GM12873 (cell line): ENCODE data around the gene FBXW4.
A peak's percentile ranks its signal among the peaks of the same experiment; 100 is the strongest.

Experiments used
- TF ChIP-seq, protein P1 (sequence below): IDR thresholded peaks from 2 replicates; pipeline ENCODE4 v1.5.1; 2012; ENCODE audit warnings: low read depth, mild to moderate bottlenecking, moderate library complexity, low read length, control low read depth; ENCODE audit not compliant: insufficient read depth; ENCODE audit errors: missing control alignments

Gene FBXW4

DNA sequence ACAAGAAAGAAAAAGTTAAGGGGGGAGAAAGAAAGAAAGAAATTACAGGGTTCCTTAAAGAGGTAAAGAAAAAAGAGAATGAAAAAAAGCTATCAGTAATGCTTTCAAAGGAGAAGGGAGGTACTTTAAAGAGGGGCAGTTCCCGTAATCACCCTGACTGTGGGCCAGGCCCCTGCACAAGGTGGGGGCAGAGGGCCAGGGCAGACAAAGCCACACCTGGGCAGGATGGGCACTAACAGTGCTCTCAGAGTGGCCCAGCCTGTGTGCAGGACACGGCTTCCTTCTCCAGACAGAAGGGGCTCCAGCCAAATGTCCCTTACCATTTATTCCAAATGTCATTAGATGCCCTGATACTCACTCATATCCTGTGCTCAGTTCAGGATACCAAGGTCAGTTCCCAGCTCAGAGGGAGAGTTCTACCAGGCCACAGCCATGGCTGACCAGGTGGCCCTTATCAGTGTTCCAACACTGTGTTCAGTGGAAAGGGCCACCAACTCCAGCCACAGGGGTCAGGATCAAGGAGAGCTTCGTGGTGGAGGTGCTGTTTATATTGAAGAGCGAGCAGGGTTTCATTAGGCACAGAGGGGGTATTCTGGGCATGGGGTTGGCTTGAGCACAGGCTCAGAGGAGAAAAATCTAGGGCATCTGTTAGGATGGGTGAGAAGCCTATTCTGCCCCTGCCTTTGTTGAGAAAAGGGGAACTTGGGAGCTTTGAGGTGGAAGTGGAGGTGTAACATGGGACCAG, 77.0 kb downstream of the FBXW4 start:
- TF ChIP-seq, protein P1, sequence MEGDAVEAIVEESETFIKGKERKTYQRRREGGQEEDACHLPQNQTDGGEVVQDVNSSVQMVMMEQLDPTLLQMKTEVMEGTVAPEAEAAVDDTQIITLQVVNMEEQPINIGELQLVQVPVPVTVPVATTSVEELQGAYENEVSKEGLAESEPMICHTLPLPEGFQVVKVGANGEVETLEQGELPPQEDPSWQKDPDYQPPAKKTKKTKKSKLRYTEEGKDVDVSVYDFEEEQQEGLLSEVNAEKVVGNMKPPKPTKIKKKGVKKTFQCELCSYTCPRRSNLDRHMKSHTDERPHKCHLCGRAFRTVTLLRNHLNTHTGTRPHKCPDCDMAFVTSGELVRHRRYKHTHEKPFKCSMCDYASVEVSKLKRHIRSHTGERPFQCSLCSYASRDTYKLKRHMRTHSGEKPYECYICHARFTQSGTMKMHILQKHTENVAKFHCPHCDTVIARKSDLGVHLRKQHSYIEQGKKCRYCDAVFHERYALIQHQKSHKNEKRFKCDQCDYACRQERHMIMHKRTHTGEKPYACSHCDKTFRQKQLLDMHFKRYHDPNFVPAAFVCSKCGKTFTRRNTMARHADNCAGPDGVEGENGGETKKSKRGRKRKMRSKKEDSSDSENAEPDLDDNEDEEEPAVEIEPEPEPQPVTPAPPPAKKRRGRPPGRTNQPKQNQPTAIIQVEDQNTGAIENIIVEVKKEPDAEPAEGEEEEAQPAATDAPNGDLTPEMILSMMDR, result no peak

DNA sequence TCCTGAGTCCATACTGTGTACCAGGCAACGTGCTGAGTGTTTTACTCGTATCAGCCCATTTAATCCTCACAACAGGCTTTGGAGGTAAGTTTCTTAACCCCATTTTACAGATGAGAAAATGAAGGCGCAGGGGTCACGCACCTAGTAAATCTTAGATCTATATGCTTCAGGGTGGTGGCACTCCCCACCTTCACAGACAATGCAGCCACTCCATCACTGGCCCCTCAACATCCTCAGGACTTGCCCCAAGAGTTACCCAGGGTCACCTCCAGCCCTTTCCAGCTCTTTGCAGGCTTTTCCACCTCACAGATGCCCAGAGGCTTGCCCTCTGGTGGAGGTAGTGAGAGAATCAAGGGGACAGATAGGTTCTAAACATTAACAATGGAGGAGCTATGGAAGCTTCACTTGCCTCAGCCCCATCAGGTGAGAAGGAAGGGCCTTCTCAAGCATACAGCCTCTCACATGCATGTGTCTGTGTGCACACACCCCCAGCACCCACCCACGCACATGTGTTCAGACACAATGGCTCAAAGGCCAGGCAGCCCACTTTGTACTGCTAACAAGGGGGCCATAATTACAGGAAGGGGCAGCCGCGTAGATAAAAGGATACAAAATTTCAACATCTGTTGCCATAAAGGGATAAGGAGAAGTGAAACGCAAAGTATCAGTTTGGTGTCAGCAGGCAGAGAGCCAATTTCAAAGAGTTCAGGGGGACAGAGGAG, 77.7 kb downstream of the FBXW4 start:
- TF ChIP-seq, protein P1, result peak; percentile 29

DNA sequence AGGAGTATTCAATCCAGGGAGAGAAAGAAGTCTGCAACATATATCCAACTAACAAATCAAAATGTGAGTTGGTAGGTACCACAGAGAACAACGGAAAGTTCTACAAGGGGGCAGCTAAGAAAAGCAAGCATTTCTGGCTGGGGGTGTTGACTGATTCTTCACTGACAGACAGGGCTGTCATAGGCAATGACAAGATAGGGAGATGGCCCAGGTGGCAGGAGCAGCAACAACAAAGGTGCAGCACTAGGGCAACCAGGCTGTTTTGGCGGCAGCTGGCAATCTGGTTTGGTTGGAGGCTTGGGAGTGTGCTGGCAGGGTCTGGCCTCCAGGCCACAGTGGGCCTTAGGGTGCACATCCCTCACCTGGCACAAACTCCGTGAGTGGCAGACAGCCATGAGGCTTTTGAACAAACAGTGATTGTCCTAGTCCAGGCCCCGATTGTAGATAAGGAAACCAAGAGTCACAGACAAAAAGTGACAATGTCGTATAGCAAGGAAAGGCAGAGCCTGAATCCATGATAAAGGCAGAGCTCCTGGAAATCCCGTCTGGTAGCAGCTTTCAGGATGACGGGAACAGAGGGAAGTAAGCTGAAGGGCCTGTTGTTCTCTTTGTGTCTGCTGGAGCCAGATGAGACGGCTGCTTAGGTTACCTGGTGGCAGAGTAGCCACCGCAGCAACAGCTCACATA, 78.4 kb downstream of the FBXW4 start:
- TF ChIP-seq, protein P1, result no peak

DNA sequence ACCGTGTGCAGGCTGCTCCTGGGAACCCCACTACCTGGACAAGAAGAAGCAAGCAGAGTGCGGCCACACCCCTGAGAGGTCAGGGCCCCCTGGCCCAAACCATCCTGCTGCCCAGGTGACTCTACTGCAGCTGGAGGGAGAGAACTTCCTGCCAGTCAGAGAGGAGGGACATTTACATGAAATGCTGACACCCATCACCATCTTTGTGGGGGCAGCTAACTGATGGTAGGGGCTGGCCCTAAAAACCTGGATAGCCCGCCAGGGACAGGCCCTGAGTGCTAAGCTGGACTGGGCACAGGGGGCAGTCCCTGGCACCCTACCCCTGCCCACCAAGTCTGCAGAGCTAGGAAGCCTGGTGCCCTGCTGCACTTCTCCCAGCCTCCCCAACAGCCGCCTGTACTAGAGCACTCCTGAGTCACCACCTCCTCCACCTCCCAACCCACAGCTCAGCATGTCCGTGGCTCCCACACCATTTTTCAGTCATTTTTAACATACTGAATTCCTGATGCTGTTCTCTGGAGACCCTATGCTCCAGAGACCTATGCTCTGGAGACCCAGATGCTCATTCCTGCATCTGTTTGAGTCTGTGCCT, 79.3 kb downstream of the FBXW4 start:
- TF ChIP-seq, protein P1, result no peak

DNA sequence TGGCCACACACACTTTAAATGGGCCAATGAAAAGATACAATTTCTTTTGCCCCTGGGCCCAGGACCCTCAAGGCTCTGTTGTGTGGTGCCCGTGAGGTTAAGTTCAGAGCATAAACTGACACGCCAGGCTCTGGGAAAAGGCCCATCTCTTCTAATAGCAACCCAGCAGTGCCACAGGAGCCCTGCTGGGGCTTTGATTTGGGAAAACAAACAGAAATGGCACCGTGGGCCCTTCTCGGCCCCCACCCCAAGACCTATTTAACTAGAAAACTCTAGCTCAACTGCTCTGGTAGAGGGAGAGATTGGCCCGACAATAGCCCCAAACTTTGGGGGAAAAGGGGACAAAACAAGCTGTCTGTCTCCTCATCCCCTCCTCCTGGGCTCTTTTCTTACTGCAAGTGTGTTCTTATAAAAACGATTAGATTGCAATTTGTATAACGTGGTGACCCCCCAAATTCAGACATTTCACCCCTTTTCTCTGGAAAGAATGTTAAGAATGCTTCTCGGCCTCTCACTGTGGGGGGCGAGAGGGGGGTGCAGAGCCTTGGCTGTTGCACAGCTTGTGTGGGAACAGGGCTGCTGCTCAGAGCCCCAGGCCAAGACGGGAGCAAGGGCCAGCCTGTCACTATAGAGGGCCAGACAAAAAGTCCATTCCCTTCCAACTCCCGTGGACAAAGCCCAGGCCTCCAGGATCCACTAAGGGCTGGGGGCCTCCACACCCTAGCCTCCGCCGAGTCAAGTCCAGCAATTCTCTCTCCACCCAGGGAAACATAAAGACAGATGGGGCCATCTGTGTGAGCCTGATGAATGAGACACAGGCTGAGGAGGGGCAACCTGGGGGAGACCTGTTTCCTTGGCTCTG, 80.1 kb downstream of the FBXW4 start:
- TF ChIP-seq, protein P1, result no peak

DNA sequence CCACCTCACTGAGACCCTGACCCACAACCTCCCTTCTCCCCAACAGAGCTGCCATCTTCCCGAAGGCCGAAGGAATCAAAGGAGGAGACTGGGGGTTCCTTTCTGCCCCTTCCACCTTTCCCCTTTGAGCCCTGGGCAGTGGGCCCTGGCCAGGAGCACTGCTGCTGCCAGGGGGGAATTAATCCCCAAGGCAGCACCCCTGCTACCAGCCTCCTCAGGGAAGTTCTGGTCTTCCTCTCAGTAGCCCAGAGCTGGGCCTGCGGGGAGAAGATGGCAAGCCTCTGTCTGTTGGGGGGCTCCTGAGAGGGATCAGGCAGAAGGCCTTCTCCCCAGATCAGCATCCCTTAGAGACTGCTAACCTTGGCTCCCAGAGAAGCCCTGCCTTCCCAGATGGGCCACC, 81.3 kb downstream of the FBXW4 start:
- TF ChIP-seq, protein P1, result no peak

DNA sequence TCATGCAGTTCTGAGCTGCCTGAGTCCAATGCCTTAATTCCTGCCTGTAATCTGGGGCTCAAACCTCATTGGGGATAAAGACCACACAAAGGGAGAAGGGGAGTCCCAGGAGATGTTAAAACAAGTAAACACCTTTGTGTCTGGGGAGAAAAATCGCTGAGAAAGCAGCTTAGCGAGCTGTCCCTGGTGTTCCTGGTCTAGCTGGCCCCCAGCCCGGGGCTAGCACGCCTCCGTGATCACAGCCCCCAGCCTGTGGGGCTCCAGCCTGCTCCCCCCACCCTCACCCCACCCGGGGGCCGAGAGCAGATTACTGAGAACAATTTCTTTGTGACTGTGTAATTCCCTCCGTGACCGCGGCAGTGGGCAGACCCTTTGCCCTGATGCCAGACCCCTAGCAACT, 82.1 kb downstream of the FBXW4 start:
- TF ChIP-seq, protein P1, result no peak
